T-cell (primary cell): Measurements from ENCODE around the gene KLF15. TPM values are rescaled to one million over a fixed set of nuclear protein-coding genes. Genes with fewer than 3 reads are reported as not detected.

Experiments used
- ATAC-seq, 4 experiments: fragments of 200-7000 bp in 3 of 4; fragments of 150-1000 bp in 1 of 4; cut with Tn5 transposase; replicated peaks in 1 of 4; 1 replicate in 3 of 4; 2 replicates in 1 of 4; pipeline ENCODE4 v1.10.0; 2021; ENCODE audit warnings: moderate library complexity in 3 of 4, mild to moderate bottlenecking in 2 of 4, moderate number of reproducible peaks in 1 of 4
- CTCF ChIA-PET, 2 donors: fragments of 300-600 bp; sonication (Branson Sonifier 250); formaldehyde crosslinking; loops; one replicate each; lab custom pipeline; 2022; ENCODE audit warnings: antibody characterized with exemption in 2 of 2; lab: Charles Lee
- POLR2A ChIA-PET, 2 donors: fragments of 300-600 bp; sonication (Branson Sonifier 250); formaldehyde crosslinking; loops; one replicate each; lab custom pipeline; 2022; ENCODE audit warnings: antibody characterized with exemption in 2 of 2; lab: Charles Lee
- DNase-seq, 35 experiments: peaks; one replicate each; pipeline versions ENCODE4 v3.0.0 to v3.0.0-alpha.2; 2013 to 2023
- H3K27ac ChIP-seq: one replicate; pipeline ENCODE4 v1.5.1; 2013; ENCODE audit warnings: low read length
- H3K27me3 ChIP-seq, 2 experiments: replicated peaks in 1 of 2; 1 replicate in 1 of 2; 2 replicates in 1 of 2; pipeline versions ENCODE4 v1.6.1 to v1.7.0; 2013; ENCODE audit warnings: low read length in 1 of 2, mixed read lengths in 1 of 2; ENCODE audit not compliant: control insufficient read depth in 2 of 2, insufficient read depth in 2 of 2; ENCODE audit errors: extremely low read depth in 1 of 2
- H3K36me3 ChIP-seq, 2 donors: 1 replicate in 1 of 2; 2 replicates in 1 of 2; pipeline versions ENCODE4 v1.6.1 to v1.7.0; 2013; ENCODE audit warnings: low read length in 1 of 2; ENCODE audit not compliant: control insufficient read depth in 2 of 2, insufficient read depth in 1 of 2; ENCODE audit errors: extremely low read depth in 1 of 2
- H3K4me1 ChIP-seq, 2 experiments: 1 replicate in 1 of 2; 2 replicates in 1 of 2; pipeline versions ENCODE4 v1.6.1 to v1.7.0; 2013; ENCODE audit warnings: low read length in 2 of 2, mixed read lengths in 1 of 2; ENCODE audit not compliant: insufficient read depth in 2 of 2, control insufficient read depth in 1 of 2; ENCODE audit errors: extremely low read depth in 1 of 2
- H3K4me3 ChIP-seq, 2 donors: 1 replicate in 1 of 2; 2 replicates in 1 of 2; pipeline versions ENCODE4 v1.5.1 to v1.7.0; 2013; ENCODE audit warnings: mild to moderate bottlenecking in 2 of 2, low read length in 1 of 2, moderate library complexity in 1 of 2; ENCODE audit not compliant: control insufficient read depth in 1 of 2; ENCODE audit errors: extremely low read depth in 1 of 2
- H3K9me3 ChIP-seq: 2 replicates; pipeline ENCODE4 v1.7.0; 2013
- H3K27ac Mint-ChIP-seq, 2 donors: one replicate each; pipeline ENCODE4 v1.8.0; 2020 to 2021; ENCODE audit warnings: mild to moderate bottlenecking in 2 of 2, mixed read lengths in 2 of 2
- H3K27me3 Mint-ChIP-seq, 2 donors: one replicate each; pipeline ENCODE4 v1.8.0; 2021 to 2022; ENCODE audit warnings: mixed read lengths in 2 of 2
- H3K36me3 Mint-ChIP-seq: one replicate; pipeline ENCODE4 v1.8.0; 2021; ENCODE audit warnings: mixed read lengths
- H3K4me1 Mint-ChIP-seq, 3 donors: one replicate each; pipeline ENCODE4 v1.8.0; 2020 to 2022; ENCODE audit warnings: mixed read lengths in 3 of 3, mild to moderate bottlenecking in 1 of 3
- H3K4me3 Mint-ChIP-seq, 3 donors: one replicate each; pipeline ENCODE4 v1.8.0; 2020 to 2022; ENCODE audit warnings: mild to moderate bottlenecking in 3 of 3, mixed read lengths in 3 of 3, moderate library complexity in 3 of 3
- H3K9me3 Mint-ChIP-seq, 3 donors: one replicate each; pipeline ENCODE4 v1.8.0; 2020 to 2022; ENCODE audit warnings: mixed read lengths in 3 of 3
- WGBS: methylation state at CpG from one replicate; pipeline ENCODE4 v1.1.5; 2013; ENCODE audit warnings: missing lambda C conversion rate; ENCODE audit not compliant: insufficient coverage; 5-methylcytosine and 5-hydroxymethylcytosine counted together
- total RNA-seq, 35 experiments: library from RNA in 6 of 35; stranded (reverse) in 6 of 35; fragments of 120-200 nt in 1 of 35; gene quantifications; one replicate each; pipeline versions ENCODE4 v1.2.1 to v1.2.4 and lab custom pipeline; 2013 to 2026

Gene KLF15
- total RNA-seq, 5 donors from 2014 or later (not counting 1 experiment from before 2014, with no cell fraction given): 0.26 to 0.75 (median 0.35) TPM

GRCh38 chr3:126313580-126314304 lies 43.5 kb downstream of the KLF15 start:
- no peak for ATAC-seq
- Mint-ChIP-seq H3K27me3 (peaks cover 4 to 14% of the 10 kb centered on the region in 2 donors), H3K27ac (no peak overlapping the region), H3K36me3 (no peaks in the 10 kb centered on the region), H3K4me1 (no peaks in the 10 kb centered on the region), H3K4me3 (no peak overlapping the region), H3K9me3 (no peaks in the 10 kb centered on the region)
- Histone ChIP-seq H3K9me3 (no peaks in the 10 kb centered on the region), H3K4me3 (no peak overlapping the region), H3K27me3 (peaks cover 0 to 5% of the 10 kb centered on the region in 2 experiments), H3K4me1 (no peaks in the 10 kb centered on the region), H3K27ac (no peak overlapping the region), H3K36me3 (no peaks in the 10 kb centered on the region)
- 86% methylated on average over 4 of the region's 6 CpGs for WGBS
- ChIA-PET POLR2A (no interaction called here), CTCF (no interaction called here)
- no peak for DNase-seq

- Histone ChIP-seq H3K4me1 (no peaks in the 10 kb centered on the region), H3K36me3 (no peaks in the 10 kb centered on the region), H3K27me3 (peaks cover 0 to 11% of the 10 kb centered on the region in 2 experiments), H3K9me3 (no peaks in the 10 kb centered on the region), H3K4me3 (no peak overlapping the region), H3K27ac (no peak overlapping the region)
- WGBS: 96% methylated on average over 4 of the region's 6 CpGs
- H3K4me3 Mint-ChIP-seq: no peak overlapping the region
- peaks cover 8 to 16% of the 10 kb centered on the region in 2 donors for H3K27me3 Mint-ChIP-seq
- no peaks in the 10 kb centered on the region for H3K9me3 Mint-ChIP-seq
- no peak overlapping the region for H3K27ac Mint-ChIP-seq
- H3K4me1 Mint-ChIP-seq: no peaks in the 10 kb centered on the region
- CTCF ChIA-PET: no interaction called here
- DNase-seq (no peak), ATAC-seq (no peak)
- POLR2A ChIA-PET: no interaction called here
- H3K36me3 Mint-ChIP-seq: no peaks in the 10 kb centered on the region
Measured at GRCh38 chr3:126313166-126313565, 44.0 kb downstream of the KLF15 start.

- Mint-ChIP-seq H3K36me3 (no peaks in the 10 kb centered on the region), H3K9me3 (no peaks in the 10 kb centered on the region), H3K27me3 (peaks cover 8 to 16% of the 10 kb centered on the region in 2 donors), H3K27ac (no peak overlapping the region), H3K4me1 (no peaks in the 10 kb centered on the region), H3K4me3 (no peak overlapping the region)
- WGBS: 93% methylated on average over 6 of the region's 7 CpGs
- Histone ChIP-seq H3K4me3 (no peak overlapping the region), H3K4me1 (no peaks in the 10 kb centered on the region), H3K36me3 (no peaks in the 10 kb centered on the region), H3K9me3 (no peaks in the 10 kb centered on the region), H3K27ac (no peak overlapping the region), H3K27me3 (peaks cover 0 to 14% of the 10 kb centered on the region in 2 experiments)
- DNase-seq (no peak), ATAC-seq (no peak)
- ChIA-PET CTCF (no interaction called here), POLR2A (no interaction called here)
Measured at GRCh38 chr3:126312341-126312740, 44.9 kb downstream of the KLF15 start.

- no peak for ATAC-seq
- Histone ChIP-seq H3K4me3 (no peak overlapping the region), H3K4me1 (no peaks in the 10 kb centered on the region), H3K27ac (no peak overlapping the region), H3K36me3 (no peaks in the 10 kb centered on the region), H3K27me3 (peaks cover 0 to 22% of the 10 kb centered on the region in 2 experiments), H3K9me3 (no peaks in the 10 kb centered on the region)
- no peaks in the 10 kb centered on the region for H3K4me1 Mint-ChIP-seq
- ChIA-PET CTCF (no interaction called here), POLR2A (no interaction called here)
- DNase-seq: no peak
- 82% methylated on average over 2 of the region's 7 CpGs for WGBS
- no peak overlapping the region for H3K4me3 Mint-ChIP-seq
- H3K27me3 Mint-ChIP-seq: peaks cover 12 to 15% of the 10 kb centered on the region in 2 donors
- H3K9me3 Mint-ChIP-seq: no peaks in the 10 kb centered on the region
- no peak overlapping the region for H3K27ac Mint-ChIP-seq
- no peaks in the 10 kb centered on the region for H3K36me3 Mint-ChIP-seq
Measured at GRCh38 chr3:126311338-126311978, 45.8 kb downstream of the KLF15 start.

- DNase-seq (no peak), ATAC-seq (no peak)
- Histone ChIP-seq H3K4me3 (no peak overlapping the region), H3K4me1 (no peaks in the 10 kb centered on the region), H3K36me3 (no peaks in the 10 kb centered on the region), H3K27ac (no peak overlapping the region), H3K27me3 (peaks cover 0 to 24% of the 10 kb centered on the region in 2 experiments), H3K9me3 (no peaks in the 10 kb centered on the region)
- Mint-ChIP-seq H3K36me3 (no peaks in the 10 kb centered on the region), H3K27ac (no peak overlapping the region), H3K4me1 (no peaks in the 10 kb centered on the region), H3K4me3 (no peak overlapping the region), H3K27me3 (peaks cover 8 to 12% of the 10 kb centered on the region in 2 donors), H3K9me3 (no peaks in the 10 kb centered on the region)
- ChIA-PET CTCF (no interaction called here), POLR2A (no interaction called here)
- 80% methylated on average over 5 of the region's 5 CpGs for WGBS
Measured at GRCh38 chr3:126310816-126311215, 46.4 kb downstream of the KLF15 start.

- Histone ChIP-seq H3K27me3 (peaks cover 0 to 24% of the 10 kb centered on the region in 2 experiments), H3K4me3 (no peak overlapping the region), H3K9me3 (no peaks in the 10 kb centered on the region), H3K36me3 (no peaks in the 10 kb centered on the region), H3K4me1 (no peaks in the 10 kb centered on the region), H3K27ac (no peak overlapping the region)
- no peak overlapping the region for H3K4me3 Mint-ChIP-seq
- no peak overlapping the region for H3K27ac Mint-ChIP-seq
- H3K36me3 Mint-ChIP-seq: no peaks in the 10 kb centered on the region
- no peaks in the 10 kb centered on the region for H3K9me3 Mint-ChIP-seq
- WGBS: 68% methylated on average over 8 of the region's 12 CpGs
- no peaks in the 10 kb centered on the region for H3K4me1 Mint-ChIP-seq
- ATAC-seq (no peak), DNase-seq (no peak)
- peaks cover 7 to 12% of the 10 kb centered on the region in 2 donors for H3K27me3 Mint-ChIP-seq
- ChIA-PET POLR2A (no interaction called here), CTCF (no interaction called here)
Measured at GRCh38 chr3:126309861-126310655, 47.1 kb downstream of the KLF15 start.
